HFF-Myc (cell line): ENCODE results near the gene ZNF576.
"Not testable (repeated sequence)": the region's sequence is repeated elsewhere in the genome, so short reads cannot be mapped to it uniquely, and the experiment has no call there.

Experiments used
- DNase-seq: peaks from one replicate; pipeline ENCODE4 v3.0.0-alpha.2; 2011; ENCODE audit warnings: low read depth; ENCODE audit errors: extremely low read depth
- H3K4me3 ChIP-seq: replicated peaks from 2 replicates; pipeline ENCODE4 v1.5.1; 2011; ENCODE audit warnings: low read depth, mild to moderate bottlenecking, control low read depth, low read length
- TF ChIP-seq, protein P1 (sequence below): IDR thresholded peaks from 2 replicates; pipeline ENCODE4 v1.5.1; 2012; ENCODE audit warnings: mild to moderate bottlenecking, low read depth, low read length, control low read depth; ENCODE audit errors: missing control alignments

Gene ZNF576

DNA sequence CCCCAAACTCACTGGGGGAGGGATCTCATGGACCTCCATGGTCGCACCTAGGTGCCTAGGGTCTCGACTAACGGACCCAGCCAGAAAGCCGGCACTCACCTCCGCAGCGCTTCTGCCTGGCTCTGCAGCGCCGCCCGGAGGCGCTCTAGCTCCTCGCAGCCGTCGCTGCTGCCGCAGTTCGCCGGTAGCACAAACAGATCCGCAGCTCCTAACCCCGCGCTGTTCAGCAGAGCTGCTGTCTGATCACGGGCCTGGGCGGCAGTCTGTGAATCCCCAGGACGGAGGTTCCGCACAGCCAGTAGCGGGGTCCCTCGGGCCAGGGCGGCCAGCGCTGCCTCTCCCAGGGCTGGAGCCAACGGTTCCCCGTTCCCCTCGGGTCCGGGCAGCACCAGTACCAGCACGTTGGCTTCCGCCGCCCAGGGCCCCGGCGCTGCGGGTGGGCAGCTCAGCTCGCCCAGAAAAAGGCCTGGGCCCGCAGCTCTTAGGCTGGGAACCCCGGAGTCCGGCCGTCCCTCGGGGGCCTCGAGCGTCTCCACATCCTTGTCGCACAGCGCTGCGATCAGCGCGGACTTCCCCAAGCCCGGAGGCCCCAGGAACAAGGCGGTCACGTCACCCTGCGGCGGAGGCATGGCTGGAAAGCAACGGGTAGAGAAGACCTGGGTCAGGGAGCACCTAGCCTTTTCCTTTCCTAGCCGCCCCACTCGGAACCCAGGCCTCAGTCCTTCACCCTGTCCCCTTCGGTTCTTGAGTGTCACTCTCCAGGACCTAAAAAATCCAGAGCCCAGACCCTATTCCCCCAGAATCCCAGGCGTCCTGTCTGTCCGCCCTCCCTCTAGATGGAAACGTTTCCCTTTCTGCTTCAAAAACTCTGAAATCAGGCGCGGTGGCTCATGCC lies 1.4 kb upstream of the ZNF576 start:
- TF ChIP-seq, protein P1, sequence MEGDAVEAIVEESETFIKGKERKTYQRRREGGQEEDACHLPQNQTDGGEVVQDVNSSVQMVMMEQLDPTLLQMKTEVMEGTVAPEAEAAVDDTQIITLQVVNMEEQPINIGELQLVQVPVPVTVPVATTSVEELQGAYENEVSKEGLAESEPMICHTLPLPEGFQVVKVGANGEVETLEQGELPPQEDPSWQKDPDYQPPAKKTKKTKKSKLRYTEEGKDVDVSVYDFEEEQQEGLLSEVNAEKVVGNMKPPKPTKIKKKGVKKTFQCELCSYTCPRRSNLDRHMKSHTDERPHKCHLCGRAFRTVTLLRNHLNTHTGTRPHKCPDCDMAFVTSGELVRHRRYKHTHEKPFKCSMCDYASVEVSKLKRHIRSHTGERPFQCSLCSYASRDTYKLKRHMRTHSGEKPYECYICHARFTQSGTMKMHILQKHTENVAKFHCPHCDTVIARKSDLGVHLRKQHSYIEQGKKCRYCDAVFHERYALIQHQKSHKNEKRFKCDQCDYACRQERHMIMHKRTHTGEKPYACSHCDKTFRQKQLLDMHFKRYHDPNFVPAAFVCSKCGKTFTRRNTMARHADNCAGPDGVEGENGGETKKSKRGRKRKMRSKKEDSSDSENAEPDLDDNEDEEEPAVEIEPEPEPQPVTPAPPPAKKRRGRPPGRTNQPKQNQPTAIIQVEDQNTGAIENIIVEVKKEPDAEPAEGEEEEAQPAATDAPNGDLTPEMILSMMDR = peak; percentile 89
- peak overlapping the region; percentile 72 for H3K4me3 ChIP-seq
- no peak for DNase-seq

DNA sequence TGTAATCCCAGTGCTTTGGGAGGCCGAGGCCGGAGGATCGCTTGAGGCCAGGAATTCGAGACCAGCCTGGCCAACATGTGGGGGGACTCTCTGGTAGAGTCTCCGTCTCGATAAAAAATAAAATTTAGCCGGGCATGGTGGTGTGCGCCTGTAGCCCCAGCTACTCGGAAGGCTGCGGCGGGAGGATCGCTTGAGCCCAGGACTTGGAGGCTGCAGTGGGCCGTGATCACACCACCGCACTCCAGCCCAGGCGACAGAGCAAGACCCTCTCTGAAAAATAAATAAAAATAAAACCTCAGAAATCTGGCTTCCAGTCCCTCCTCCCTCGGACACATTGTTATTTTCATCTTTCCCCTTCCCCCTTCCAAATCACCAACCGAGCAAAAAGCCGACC lies 793 bp upstream of the ZNF576 start:
- no peak for DNase-seq
- H3K4me3 ChIP-seq = peak overlapping the region; percentile 72
- TF ChIP-seq, protein P1 = no peak

DNA sequence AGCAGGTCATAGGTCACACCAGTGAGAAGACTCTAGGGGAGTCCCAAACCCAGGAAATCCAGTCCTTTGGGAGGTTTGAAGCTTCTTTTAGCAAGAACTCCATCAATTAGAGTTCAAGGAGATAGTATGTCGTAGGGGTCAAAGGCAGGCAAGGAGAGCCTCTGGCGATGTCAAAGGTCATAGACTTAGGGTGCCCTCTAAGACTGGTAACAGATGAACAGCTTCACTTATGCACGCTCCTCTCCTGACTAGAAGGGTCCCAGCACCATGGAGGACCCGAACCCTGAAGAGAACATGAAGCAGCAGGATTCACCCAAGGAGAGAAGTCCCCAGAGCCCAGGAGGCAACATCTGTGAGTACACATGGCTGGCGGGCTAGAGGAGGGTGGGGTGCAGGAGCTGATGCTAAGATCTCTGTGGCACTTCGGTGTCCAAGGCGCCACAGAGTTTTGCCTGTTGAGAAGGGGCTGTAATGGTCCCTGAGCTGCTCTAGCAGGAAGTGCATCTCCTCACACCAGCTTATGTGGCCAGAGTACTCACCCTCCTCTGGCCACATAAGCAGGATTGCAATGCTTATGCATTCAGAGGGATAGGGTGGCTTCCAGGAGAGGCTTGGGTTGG lies 557 bp downstream of the ZNF576 start:
- peak overlapping the region; percentile 72 for H3K4me3 ChIP-seq
- DNase-seq = no peak
- TF ChIP-seq, protein P1 = no peak

DNA sequence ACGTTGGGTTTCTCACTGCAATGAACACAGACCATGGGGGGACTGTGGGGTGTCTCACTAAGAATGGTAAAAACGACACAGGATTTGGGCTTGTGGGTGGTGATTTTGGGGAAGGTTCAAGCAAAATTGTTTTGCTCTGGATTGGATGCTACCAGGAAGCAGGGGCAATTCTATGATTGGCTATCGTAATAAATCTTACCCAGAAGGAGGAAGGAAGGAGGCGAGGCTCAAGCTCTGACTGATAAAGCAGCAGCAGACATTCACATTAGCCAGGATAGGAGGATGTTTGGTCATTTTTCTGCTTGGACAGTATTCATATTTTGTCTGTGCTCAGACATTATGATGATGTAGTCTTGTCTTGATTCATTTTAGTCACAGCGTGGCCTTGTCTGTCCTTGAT lies 1.5 kb downstream of the ZNF576 start:
- TF ChIP-seq, protein P1 = no peak
- DNase-seq = no peak
- H3K4me3 ChIP-seq = peak overlapping the region; percentile 72

DNA sequence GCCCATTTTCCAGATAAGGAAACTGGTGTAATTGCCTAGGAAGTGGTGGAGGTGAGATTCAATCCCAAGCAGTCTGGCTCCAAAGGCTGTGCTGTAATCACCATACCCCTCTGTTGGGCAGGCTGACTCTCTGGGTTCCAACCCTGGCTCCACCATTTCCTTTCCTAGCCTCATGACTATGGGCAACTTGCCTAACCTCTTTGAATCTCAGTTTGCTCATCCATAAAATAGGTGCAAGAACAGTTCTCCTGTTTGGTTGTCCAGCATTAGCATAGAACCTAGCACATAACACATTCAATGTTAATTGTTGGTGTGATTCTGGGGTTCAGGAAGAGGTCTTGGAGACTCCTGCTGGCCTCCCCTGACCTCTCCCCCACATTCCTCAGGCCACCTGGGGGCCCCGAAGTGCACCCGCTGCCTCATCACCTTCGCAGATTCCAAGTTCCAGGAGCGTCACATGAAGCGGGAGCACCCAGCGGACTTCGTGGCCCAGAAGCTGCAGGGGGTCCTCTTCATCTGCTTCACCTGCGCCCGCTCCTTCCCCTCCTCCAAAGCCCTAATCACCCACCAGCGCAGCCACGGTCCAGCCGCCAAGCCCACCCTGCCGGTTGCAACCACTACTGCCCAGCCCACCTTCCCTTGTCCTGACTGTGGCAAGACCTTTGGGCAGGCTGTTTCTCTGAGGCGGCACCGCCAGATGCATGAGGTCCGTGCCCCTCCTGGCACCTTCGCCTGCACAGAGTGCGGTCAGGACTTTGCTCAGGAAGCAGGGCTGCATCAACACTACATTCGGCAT lies 2.2 kb downstream of the ZNF576 start:
- H3K4me3 ChIP-seq = no peak overlapping the region; the same call in 1 of the 2 replicates
- TF ChIP-seq, protein P1 = no peak
- DNase-seq = no peak

DNA sequence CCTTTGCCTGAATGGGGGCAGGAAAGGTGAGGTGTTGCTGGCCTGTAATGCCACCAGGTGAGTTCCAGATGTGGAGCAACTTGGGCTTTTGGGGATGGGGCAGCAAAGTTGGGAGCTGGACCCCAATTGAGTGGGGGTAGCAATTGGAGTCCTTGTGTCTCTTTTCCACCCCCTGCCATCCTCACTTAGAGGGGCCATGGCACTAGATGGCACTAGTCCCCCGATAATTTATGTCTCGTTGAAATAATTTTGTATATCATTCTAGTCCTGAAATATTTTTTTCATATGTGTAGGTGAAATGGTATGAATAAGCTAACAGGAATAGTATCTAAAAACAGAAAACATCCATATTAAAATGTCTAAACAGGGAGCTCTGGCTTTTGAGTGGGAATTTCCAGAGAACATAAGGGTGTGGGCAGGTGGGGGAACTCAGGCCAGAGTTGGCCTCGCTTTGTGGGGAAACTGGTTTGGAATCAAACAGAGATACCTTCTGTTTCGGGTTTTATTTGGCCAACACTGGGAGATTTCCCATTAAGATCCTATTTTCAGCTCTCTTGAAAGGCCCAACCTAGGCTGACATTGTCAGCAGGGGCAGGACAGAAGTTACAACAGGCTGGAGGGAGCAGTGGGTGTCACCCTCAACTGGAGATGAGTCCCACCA lies 3.4 kb downstream of the ZNF576 start:
- TF ChIP-seq, protein P1 = no peak
- H3K4me3 ChIP-seq = no peak overlapping the region
- no peak for DNase-seq

DNA sequence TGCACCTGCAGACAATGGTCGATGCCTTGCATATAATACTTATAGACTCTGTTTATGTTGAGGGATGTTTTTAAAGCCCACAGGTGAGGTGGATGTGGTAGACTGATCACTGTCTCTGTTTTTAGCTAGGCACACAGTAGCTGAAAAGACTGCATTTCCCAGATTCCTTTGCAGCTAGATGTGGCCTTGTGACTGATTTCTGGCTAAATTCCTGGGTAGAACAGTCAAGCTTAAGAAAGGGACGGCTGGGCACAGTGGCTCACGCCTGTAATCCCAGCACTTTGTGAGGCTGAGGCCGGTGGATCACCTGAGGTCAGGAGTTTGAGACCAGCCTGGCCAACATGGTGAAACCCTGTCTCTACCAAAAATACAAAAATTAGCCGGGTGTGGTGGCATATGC lies 3.9 kb downstream of the ZNF576 start:
- not testable (repeated sequence) for H3K4me3 ChIP-seq, DNase-seq
